RCC 7860 (cell line): Measurements from ENCODE around the gene UBE2E2.
A peak's percentile ranks its signal among the peaks of the same experiment; 100 is the strongest.

Experiments
- DNase-seq: peaks from one replicate; pipeline ENCODE4 v3.0.0-alpha.2; 2015; ENCODE audit warnings: low spot score
- FAIRE-seq: peaks from 2 replicates; lab custom pipeline; 2012; peaks lifted over from hg19 to GRCh38; lab: Jason Lieb, UNC

The UBE2E2 gene

GRCh38 chr3:23465569-23465968 lies 262.4 kb downstream of the UBE2E2 start:
- DNase-seq (no peak), FAIRE-seq (no peak)

- no peak for FAIRE-seq
- DNase-seq: no peak
Measured at GRCh38 chr3:23468203-23468602, 265.1 kb downstream of the UBE2E2 start.

GRCh38 chr3:23474580-23475357 lies 271.6 kb downstream of the UBE2E2 start:
- FAIRE-seq: no peak
- no peak for DNase-seq

GRCh38 chr3:23475446-23475845 lies 272.3 kb downstream of the UBE2E2 start:
- FAIRE-seq: no peak
- DNase-seq: no peak

GRCh38 chr3:23479026-23479425 lies 275.9 kb downstream of the UBE2E2 start:
- no peak for DNase-seq
- no peak for FAIRE-seq

GRCh38 chr3:23479615-23480328 lies 276.6 kb downstream of the UBE2E2 start:
- no peak for DNase-seq
- FAIRE-seq: no peak

GRCh38 chr3:23480329-23480714 lies 277.2 kb downstream of the UBE2E2 start:
- no peak for DNase-seq
- no peak for FAIRE-seq

- FAIRE-seq: no peak
- DNase-seq: no peak
Measured at GRCh38 chr3:23481011-23481615, 278.0 kb downstream of the UBE2E2 start.

- no peak for DNase-seq
- FAIRE-seq: no peak
Measured at GRCh38 chr3:23481616-23482278, 278.6 kb downstream of the UBE2E2 start.

GRCh38 chr3:23484386-23484785 lies 281.3 kb downstream of the UBE2E2 start:
- no peak for DNase-seq

GRCh38 chr3:23485922-23486321 lies 282.8 kb downstream of the UBE2E2 start:
- DNase-seq: no peak

More at GRCh38 chr3:23484386-23484785, 281.3 kb downstream of the UBE2E2 start:
- FAIRE-seq: no peak

GRCh38 chr3:23487015-23487414 lies 283.9 kb downstream of the UBE2E2 start:
- FAIRE-seq (no peak), DNase-seq (no peak)

More at GRCh38 chr3:23485922-23486321, 282.8 kb downstream of the UBE2E2 start:
- FAIRE-seq: no peak

GRCh38 chr3:23488618-23489017 lies 285.5 kb downstream of the UBE2E2 start:
- DNase-seq (no peak), FAIRE-seq (no peak)

GRCh38 chr3:23489300-23490158 lies 286.4 kb downstream of the UBE2E2 start:
- FAIRE-seq (no peak), DNase-seq (no peak)

- DNase-seq: peak; percentile 33
- peak; percentile 81 for FAIRE-seq
Measured at GRCh38 chr3:23490459-23490858, 287.3 kb downstream of the UBE2E2 start.

GRCh38 chr3:23492057-23492456 lies 288.9 kb downstream of the UBE2E2 start:
- DNase-seq: no peak

GRCh38 chr3:23493889-23494288 lies 290.8 kb downstream of the UBE2E2 start:
- no peak for DNase-seq
- peak; percentile 25 for FAIRE-seq

More at GRCh38 chr3:23492057-23492456, 288.9 kb downstream of the UBE2E2 start:
- no peak for FAIRE-seq

GRCh38 chr3:23494967-23495366 lies 291.8 kb downstream of the UBE2E2 start:
- no peak for FAIRE-seq
- no peak for DNase-seq

- DNase-seq (no peak), FAIRE-seq (no peak)
Measured at GRCh38 chr3:23495507-23495906, 292.4 kb downstream of the UBE2E2 start.

GRCh38 chr3:23496165-23496564 lies 293.0 kb downstream of the UBE2E2 start:
- DNase-seq: no peak
- no peak for FAIRE-seq
